Inflammatory macrophage (primary cell): Measurements from ENCODE around the gene GPSM1.

Experiments used
- DNase-seq, 2 donors: peaks; one replicate each; pipeline ENCODE4 v3.0.0-alpha.2; 2020 to 2022
- total RNA-seq, 18 experiments: gene quantifications; one replicate each; lab custom pipeline; 2026; ENCODE audit warnings: mixed read lengths in 6 of 18, inconsistent platforms in 2 of 18; lab: John Stamatoyannopoulos, UW

Gene GPSM1, protein sequence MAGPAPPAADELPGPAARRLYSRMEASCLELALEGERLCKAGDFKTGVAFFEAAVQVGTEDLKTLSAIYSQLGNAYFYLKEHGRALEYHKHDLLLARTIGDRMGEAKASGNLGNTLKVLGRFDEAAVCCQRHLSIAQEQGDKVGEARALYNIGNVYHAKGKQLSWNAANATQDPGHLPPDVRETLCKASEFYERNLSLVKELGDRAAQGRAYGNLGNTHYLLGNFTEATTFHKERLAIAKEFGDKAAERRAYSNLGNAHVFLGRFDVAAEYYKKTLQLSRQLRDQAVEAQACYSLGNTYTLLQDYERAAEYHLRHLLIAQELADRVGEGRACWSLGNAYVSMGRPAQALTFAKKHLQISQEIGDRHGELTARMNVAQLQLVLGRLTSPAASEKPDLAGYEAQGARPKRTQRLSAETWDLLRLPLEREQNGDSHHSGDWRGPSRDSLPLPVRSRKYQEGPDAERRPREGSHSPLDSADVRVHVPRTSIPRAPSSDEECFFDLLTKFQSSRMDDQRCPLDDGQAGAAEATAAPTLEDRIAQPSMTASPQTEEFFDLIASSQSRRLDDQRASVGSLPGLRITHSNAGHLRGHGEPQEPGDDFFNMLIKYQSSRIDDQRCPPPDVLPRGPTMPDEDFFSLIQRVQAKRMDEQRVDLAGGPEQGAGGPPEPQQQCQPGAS
- total RNA-seq = 3.2 to 12.9 (median 6.2) reads per million in 18 experiments

DNA sequence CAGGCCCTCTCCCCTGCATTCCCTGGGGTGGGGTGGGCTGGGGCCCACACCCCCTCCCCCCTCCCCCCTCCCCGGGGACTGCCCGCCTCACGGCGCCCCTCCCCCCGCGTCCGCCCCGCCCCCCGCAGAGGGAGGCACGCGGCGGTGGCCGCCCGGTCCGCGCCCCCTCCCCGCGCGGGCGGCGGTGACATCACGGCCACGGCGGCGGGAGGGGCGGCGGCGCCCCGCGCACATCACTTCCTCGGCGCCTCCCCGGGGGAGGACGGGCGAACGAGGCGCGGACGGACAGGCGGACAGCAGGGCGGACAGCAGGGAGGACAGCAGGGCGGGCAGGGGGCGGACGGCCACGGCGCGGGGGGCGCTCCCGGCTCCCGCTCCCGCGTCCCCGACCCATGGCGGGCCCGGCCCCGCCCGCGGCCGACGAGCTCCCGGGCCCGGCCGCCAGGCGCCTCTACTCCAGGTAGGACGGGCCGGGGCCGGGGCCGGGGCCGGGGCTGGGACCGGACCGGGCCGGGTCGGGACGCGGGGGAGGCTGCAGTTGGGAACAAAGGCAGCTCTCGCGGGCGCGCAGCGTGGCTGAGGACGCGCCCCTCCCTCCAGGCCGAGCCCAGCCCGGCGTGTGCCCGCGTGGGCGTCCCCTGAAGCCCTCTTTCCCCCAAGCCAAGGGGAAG lies at the start of gene GPSM1:
GPSM1 (plus strand) TSS at position 236 of the 671 bp plus-strand sequence; CDS start at position 393, 157 bp downstream.
- DNase-seq = peak; percentile 9 to 51

DNA sequence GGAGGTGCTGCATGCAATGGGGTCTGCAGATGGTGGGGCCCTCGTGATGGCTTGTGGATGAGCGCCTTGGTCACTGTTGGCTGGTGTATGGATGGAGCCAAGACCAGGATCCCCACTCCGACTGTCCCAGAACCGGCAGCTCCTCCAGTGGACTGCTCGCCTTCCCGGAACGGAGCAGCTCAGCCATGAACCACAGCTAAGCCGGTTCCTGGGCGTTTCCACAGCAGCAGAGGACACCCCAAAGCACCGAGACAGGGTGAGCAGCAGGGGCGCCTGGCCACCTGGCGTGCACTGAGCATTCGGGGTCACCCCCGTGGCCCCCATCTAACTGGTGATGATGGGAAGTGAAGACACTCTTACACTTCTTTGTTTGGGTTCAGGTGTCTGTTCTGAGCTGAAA lies 49.6 kb upstream of the GPSM1 start:
- no peak for DNase-seq

DNA sequence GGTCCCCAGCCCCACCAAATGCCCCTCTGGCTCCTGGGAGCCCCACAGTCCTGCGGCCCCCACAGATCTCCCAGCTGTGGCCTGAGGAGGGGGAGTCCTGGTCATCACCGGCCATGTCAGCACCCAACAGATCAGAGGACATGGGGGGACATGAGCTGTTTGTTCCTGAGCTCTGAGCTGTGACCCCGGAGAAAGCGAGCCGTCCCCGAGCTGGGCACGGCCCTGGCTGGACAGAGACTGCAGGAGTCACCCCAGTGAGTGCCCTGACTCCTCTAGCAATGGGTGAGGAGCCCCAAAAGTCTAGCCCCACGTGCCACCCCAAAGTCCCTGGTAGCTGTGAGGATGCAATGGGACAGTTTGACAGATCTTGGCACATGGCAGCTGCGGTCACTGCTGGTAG lies 49.1 kb upstream of the GPSM1 start:
- DNase-seq = no peak

DNA sequence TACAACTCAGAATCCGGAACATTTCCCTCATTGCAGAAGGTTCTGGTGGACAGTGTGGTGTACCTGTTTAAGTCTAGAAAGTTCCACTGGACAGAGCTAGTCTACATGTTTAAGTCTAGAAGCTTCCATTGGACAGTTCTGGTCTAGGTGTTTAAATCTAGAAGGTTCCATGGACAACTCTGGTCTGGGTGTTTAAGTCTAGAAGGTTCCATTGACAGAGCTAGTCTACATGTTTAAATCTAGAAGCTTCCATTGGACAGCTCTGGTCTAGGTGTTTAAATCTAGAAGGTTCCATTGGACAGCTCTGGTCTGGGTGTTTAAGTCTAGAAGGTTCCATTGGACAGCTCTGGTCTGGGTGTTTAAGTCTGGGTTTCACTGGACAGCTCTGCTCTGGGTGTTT lies 48.4 kb upstream of the GPSM1 start:
- no peak for DNase-seq

DNA sequence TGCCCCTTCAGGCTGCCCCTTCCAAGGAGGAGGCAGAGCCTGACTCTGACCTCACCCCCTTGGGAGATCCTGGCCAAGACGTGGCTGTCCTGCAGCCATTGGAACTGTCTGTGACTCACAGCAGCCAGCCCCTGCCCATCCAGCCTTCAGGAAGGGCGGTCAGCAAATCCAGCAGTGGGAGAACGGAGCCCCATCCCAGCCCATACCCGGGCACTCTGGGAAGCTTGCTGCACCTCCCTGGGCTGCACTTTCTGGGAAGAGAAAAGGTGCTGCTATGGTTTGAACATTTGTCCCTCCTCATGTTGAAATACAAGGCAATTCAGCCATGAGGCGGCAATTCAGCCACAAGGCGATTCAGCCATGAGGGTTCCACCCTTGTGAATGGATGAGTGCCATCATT lies 47.9 kb upstream of the GPSM1 start:
- DNase-seq = no peak

DNA sequence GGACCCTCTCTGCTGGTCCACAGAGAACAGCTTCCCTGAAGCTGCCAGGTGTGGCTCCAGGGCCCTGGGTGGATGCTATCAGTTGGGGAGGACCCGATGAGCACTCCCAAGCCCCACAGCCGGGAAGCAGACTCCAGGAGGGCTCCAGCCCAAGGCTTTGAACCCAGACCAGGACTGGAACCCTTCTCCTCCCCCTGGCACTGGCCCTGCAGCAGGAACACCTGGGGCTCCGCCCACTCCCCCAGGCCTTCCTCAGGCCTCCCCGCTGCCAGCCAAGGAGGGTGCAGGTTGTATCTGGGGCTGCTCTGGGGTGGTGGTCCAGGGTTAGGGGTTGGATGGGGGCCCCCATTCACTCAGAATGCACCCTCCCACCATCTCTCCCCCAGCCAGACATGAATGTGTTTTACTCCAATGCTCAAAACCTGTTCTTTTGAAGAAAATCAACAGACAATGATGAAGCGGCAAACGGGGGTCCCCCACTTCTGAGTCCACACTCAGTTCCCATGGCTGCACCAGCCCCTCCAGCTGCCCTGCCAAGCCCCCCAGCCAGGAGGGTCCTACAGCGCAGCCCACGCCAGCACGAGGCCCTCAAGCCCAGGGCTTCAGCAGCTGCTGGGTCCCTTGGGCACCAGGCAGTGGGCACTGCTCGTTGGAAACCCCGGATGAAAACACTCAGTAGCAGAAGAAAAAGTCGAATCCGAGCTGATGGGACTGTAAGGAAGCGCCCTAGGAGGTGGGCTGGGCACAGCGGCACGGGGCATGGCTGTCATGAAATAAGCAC lies 46.6 kb upstream of the GPSM1 start:
- DNase-seq = no peak

DNA sequence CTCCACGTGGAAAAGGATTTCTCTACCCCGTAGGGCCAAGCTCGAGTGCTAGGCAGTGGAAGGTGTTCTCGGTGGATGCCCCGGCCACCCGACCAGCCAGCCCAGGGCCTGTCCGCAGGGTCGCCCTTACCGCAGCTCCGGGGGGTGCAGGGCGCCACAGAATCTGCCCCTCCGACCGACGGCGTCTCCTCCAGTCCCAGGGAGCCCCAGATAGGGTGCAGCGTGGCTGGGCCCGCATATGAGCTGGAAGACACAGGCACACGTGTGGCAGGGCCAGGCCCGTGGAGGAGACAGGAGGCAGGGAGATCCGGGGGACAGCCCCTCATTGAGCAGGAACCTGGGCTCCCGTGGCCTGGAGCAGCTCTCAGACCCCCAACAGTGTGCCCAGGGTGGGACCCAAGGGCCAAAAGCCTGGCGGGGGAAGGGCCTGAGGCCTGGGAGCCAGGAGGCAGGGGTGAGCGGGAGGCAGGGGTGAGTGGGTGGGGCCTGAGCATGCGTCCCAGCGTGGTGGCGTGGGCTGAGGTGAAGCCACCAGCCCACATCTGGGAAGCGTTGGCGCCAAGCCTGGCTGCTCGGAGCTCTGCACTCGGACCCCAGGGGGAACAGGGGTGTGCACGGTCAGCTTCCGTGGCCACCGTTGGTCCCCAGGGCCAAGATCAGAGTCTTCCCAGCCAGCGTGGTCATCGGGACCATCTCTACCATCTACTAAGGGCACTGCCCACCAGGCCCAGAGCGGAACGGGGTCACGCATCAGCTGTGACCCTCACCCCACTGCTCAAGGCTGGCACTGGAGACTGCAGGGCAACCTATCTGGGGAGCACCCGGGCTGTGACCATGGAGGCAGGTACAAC lies 45.7 kb upstream of the GPSM1 start:
- DNase-seq = no peak

DNA sequence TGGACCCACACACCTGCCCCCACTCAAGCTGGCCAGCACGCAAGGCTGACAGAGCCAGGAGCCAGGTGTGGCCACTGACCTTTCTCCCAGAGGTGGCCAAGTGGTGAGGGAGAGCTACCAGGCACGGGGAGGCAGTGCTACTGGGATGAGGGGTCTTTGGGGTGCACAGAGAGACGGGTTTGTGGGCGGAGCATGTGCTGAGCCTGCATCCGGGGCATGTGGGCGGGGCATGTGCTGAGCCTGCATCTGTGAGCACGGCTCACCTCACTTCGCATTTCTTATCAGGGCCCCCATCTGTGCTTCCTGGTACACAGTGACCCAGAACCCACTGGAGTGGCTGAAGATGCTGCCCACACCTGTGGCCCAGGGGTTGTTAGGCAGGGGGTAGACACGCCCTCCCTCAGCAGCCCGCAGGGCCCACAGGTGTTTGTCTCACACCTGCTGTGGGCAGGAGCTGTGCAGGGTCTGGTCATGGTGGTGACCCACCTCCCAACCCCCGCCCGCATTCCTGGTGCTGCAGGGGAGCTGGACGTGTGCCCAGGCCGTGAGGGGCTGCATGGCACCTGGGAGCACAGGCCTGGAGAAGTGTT lies 45.0 kb upstream of the GPSM1 start:
- no peak for DNase-seq

DNA sequence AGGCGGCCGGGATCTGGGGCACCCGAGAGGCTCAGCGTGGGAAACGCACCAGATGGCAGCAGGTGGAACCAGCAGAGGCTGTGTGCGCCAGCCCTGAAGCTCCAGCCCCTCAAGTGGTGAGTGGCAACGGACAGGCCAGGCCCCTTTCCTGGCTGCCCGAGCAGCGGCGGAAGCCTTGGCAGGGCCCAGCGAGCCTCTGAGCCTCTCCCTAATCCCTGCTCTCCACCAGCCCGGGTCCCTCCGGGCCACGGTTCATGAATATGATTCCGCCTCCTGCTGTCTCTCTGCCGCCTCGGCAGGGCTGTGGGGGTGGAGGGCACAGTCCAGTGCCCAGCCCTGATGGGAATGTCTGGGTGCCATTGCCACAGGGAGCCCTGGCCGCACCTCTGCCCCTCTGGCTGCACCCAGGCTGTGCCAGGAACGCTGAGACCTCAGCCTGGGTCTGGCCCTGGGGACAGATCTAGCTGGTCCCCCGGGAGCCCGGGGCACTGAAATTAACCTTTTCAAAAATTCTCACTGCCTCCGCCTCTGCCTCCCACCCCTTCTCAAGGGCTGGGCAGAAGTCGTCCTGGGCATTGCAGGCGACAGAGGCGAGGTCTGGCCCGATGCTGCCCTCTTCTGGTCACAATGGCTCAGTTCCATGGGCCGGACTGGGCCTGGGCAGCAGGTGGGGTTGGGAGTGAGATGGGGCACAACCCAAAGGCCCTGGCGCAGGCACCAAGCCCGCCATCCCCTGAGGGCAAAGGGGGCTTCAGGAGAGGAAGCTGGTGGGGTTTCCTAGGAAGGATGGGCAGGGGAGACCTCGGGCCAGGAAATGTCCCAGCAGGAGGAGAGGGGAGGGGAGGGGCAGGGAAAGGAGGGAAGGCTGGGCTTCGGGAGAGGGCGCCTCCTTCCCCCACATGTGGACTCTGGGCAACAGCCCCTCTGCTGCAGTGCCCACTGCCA lies 43.8 kb upstream of the GPSM1 start:
- DNase-seq = peak; percentile 64 to 74

DNA sequence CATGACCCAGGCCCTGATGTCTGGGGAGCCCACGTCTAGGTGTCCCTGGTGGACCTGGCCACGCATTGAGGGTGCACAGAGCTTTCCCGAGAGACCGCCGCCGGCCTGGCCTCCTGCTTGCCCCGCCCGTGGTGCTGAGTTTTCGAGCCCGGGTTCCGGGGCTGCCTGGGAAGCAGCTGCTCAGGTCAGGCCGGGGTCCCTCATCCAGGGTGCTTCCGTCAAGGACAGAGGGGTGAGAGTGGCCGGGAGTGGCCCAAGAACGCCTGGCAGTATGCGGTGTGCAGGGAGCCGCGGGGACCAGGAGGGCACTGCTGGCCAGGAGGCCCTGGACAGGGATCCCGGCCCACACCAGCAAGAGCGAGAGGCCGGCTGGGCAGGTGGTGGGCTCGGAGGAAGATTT lies 43.0 kb upstream of the GPSM1 start:
- no peak for DNase-seq

DNA sequence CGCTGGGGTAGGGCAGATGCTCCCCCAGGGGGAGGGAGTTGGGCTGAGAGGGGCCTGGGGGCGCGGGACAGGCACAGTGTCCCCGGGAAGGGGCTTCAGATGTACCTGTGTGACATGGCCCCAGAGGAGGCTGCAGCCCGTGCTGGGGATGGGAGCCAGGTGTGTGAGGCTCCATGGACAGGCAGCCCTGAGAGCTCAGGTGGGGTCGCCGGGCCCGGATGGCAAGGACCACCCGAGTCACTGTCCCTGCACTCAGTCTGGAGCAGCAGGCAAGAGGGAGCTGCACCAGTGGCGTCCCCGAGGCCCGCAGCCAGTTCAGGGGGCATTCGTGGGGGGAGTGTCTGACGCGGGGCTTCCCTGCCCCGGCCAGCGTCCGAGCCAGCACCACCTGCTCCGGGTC lies 42.4 kb upstream of the GPSM1 start:
- DNase-seq = no peak

DNA sequence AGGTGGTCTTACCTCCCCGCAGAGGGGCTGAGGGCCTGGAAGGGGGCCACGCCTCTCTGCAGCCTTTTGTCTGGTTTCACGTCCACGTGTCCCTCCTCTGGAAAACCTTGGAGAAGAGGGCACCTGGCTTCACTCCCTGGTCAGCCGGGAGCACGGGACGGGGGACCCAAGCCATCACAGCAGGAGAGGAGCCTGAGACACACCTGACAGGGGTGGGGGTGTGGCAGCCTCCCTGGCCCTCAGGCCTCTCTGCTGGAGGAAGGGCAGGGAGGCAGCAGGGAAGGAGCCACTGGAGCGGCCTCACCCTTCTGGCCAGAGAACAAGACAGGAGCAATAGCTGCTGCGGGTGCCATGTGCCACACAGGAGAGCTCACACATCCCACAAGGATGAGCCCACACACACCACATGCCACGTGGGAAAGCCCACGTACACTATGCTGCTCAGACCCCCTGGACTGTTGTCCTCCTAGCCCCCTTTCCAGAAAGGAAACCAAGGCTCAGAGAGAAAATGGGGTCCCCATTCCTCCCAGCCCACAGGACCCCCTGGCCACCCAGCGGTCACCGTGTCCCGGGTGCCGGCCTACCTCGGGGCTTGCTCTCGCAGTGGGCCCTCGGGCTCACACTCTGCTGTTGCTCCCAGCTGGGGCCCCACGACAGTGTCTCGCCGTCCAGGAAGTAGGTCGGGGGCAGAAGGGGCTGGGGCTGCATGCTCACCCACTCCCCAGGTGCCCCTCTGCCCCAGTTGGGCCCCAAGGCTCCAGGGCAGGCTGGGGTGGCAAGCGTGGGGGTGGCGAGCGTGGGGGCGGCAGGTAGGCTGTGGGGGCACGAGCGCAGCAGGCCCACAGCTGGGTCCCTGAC lies 41.6 kb upstream of the GPSM1 start:
- DNase-seq = no peak

DNA sequence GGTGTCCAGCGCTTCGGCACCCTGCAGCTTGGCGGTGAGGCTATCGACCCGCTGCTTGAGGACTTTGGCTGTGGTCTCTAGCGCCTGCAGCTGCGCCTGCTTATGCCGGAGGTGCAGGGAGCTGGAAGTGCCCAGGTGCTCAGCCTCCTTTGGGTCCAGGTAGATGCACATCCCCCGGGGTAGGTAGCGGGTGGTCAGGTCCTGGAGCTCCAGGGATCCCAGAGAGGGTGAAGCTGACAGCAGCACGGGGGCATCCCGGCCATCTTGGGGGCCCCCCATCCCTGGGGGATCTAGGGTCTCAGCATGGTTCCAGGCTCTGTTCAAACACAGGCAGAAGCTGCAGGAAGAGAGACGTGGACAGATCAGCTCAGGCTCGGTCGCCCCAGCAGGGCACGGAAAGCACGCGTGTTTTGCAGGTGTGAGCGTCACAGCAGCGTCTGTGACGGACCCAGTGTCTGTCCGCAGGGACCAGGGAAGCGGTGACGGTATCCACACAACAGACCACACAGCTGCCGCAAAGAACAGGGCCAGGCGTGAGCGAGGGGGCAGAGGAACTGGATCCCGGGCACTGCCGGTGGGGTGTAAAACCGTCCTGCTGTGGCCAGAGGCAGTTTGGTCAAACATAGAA lies 40.9 kb upstream of the GPSM1 start:
- DNase-seq = no peak

DNA sequence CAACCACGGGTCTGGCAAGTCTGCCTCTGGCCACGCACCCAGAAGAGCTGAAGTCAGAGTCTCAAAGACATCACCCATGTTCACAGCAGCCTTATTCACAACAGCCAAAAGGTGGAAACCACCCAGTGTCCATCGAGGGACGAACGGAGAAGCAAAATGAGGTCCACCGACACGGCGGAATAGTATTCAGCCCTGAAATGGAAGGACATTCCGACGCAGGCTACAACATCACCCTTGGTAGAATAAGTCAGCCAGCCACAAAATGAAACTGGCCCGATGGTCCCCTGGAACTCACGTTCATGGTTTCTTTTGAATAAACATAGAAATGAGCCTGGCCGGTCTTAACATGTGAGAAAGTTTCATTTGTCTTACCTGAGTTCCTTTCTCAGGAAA lies 40.4 kb upstream of the GPSM1 start:
- no peak for DNase-seq

DNA sequence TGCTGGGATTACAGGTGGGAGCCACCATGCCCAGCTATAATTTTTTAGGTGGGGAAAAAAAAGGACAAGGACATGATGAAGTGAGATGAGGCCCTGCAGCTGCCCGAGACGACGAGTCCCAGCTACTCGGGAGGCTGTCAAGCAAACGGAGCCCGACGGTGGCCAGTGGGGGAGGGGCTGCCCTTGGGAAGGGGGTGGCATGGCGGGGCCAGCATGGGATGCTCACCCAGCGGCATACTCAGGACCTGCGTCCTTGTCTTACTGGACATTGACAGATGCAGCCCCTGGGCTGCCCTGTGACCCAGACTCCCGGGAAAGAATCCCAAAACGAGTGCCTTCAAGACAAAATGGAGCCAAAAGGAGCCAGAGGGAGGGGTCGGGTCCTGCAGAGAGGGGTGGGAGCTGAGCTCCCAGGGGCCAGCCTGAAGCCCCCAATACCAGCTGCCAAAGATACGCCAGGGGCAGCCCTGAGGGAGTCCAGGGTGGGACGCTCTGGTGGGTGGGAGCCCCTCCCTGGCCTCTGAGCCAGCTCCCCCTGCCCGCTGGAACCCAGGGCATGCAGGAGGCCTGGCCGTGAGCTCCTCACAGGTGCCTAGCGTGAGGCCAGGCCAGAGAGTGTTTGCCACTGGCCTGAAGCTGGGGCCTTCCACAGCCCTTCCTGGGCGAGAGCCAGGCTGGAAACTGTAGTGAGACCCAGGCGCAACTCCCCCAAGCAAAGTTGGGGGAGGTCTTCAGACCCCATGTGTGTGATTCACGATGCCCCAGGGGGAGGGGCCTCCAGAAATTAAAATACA lies 39.2 kb upstream of the GPSM1 start:
- no peak for DNase-seq

DNA sequence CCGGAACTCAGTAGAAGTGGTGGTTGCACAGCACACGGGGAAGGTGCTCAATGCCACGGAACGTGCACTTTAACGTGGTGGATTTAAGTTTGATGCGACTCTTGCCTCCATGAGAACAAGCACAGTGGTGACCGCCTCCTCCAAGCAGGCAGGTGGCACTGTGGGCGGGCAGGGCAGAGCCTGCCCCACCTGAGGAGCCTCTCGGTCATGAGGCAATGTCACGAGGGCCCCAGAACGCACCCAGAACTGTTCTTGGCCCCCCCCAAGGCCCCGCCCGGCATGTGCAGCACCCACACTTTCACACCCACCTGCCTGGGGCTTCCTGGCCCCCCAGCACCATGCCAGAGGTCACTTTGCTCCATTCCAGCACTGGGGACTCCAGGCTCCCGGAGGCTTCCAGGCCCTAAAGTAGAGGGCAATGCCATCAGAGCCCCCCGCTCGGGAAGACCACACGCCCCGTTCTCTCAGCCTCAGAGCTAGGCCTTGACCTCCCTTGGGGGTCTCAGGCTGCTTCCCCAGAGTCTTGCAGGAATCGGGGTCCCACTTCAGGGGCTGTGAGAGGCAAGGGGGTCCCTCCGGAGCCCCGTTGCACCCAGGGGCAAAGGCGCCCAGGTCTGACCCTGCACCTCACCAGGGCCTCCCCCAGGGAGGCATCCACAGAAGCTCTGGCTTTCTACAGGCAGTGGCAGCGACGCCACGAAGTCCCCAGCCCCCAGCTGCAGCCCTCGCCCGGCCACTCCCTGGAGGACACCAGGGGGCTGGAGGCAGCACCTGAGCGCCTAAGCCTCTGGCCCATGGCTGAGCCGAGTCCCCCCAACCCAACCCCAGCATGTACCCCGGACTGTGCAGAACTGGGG lies 37.5 kb upstream of the GPSM1 start:
- no peak for DNase-seq

DNA sequence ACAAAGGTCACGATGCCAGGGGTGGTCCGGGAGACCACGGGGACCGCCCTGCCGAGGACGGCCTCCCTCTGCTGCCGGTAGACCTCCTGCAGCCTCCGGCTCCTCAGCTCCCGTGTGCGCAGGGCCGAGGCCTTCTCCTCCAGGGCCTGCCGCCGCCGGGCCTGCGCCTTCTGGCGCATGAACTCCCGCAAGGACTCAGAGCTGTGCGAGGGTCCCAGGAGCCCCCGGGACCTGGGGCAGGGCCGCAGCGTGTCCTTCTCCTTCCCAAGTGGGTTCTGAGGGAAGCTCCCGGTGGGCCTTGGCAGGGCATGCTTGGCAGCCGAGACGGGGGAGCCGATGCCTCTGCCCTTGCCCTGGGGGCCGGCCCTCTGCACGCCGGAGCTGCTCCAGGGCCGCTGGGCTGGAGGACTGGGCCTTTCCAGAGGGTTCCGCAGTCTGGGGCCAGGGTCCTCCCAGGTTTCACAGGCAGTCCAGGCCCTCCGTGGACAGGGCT lies 36.8 kb upstream of the GPSM1 start:
- DNase-seq = no peak
